Colonic mucosa (tissue), 4 donors: ENCODE measurements around the gene DNAI2. TPM values are rescaled to one million over a fixed set of nuclear protein-coding genes. Genes with fewer than 3 reads are reported as not detected.

Experiments
- DNase-seq: peaks from one replicate; pipeline ENCODE4 v3.0.0-alpha.2; 2020
- H3K27ac ChIP-seq: fragments of 200-600 bp; one replicate; pipeline ENCODE4 v1.8.0; 2021
- H3K27me3 ChIP-seq: fragments of 200-600 bp; one replicate; pipeline ENCODE4 v1.8.0; 2021
- H3K36me3 ChIP-seq: fragments of 200-600 bp; one replicate; pipeline ENCODE4 v1.8.0; 2021
- H3K4me1 ChIP-seq: fragments of 200-600 bp; one replicate; pipeline ENCODE4 v1.8.0; 2021; ENCODE audit warnings: mild to moderate bottlenecking
- H3K4me3 ChIP-seq: fragments of 200-600 bp; one replicate; pipeline ENCODE4 v1.8.0; 2021
- H3K9ac ChIP-seq, 2 donors: one replicate each; pipeline ENCODE4 v1.7.0; 2013; ENCODE audit warnings: control low read depth in 2 of 2, low read depth in 2 of 2, low read length in 2 of 2
- H3K9me3 ChIP-seq: fragments of 200-600 bp; one replicate; pipeline ENCODE4 v1.8.0; 2021
- intact Hi-C: fragments of 100-400 bp; cut with DNase I; formaldehyde crosslinking; loops from one replicate; pipeline ENCODE4 v1.14.1; 2022
- total RNA-seq, 2 donors: library from RNA; stranded (reverse); fragmentation: NEBNext Ultra II Directional in 1 of 2; extraction: Animal tissue kit (Norgen Biotek cat#: 25700) in 1 of 2; gene quantifications; one replicate each; pipeline ENCODE4 v1.2.1, GENCODE V29; 2021
- TF ChIP-seq, protein P1 (sequence below): fragments of 200-600 bp; IDR thresholded peaks from one replicate; pipeline ENCODE4 v1.8.0; 2022; ENCODE audit warnings: antibody characterized with exemption, mild to moderate bottlenecking
- donor health status: healthy.
- donor health status: DM: no; HTN: no; CAD: no.
- donor health status: DM: no; HTN: no; CAD: no.

DNAI2 gene
- total RNA-seq, 2 donors from 2014 or later, result not detected

DNA sequence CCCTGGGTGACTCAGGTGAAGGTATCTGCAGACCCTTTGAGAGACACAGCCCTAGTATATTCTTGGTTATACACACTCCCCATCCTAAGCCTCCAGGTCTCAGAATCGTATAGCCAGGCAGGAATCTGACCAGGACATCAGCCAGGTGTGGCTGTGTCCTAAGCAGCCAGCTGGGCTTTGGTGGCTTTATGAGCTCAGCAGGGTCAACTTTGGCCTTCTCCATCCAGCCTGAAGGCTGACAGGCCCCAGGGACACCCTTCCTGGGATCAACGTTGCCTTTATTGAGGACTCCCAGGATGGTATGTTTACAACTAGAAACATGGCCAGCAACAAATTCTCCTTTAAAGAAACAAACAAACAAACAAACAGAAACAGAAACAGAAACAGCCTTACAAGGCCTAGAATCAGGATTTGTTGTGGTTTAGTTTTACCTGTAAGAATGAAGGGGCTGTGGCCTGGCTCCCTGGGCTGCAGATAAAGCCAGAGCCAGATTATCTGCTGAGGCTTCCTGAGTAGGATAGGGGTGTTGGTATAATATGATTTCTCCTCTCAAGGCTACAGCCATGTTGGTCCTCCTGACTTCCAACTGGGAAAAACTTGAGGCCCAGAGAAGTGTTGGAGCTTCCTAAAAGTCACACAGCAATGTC is 60.5 kb downstream of the DNAI2 start:
- H3K27ac ChIP-seq, result no peak overlapping the region
- no peaks in the 10 kb centered on the region for H3K36me3 ChIP-seq
- intact Hi-C loops, result no loop called here
- no peak overlapping the region for H3K4me3 ChIP-seq
- no peaks in the 10 kb centered on the region for H3K27me3 ChIP-seq
- H3K9me3 ChIP-seq, result no peaks in the 10 kb centered on the region
- TF ChIP-seq, protein P1, sequence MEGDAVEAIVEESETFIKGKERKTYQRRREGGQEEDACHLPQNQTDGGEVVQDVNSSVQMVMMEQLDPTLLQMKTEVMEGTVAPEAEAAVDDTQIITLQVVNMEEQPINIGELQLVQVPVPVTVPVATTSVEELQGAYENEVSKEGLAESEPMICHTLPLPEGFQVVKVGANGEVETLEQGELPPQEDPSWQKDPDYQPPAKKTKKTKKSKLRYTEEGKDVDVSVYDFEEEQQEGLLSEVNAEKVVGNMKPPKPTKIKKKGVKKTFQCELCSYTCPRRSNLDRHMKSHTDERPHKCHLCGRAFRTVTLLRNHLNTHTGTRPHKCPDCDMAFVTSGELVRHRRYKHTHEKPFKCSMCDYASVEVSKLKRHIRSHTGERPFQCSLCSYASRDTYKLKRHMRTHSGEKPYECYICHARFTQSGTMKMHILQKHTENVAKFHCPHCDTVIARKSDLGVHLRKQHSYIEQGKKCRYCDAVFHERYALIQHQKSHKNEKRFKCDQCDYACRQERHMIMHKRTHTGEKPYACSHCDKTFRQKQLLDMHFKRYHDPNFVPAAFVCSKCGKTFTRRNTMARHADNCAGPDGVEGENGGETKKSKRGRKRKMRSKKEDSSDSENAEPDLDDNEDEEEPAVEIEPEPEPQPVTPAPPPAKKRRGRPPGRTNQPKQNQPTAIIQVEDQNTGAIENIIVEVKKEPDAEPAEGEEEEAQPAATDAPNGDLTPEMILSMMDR, result no peak
- H3K4me1 ChIP-seq, result no peaks in the 10 kb centered on the region
- H3K9ac ChIP-seq, result no peak overlapping the region
- no peak for DNase-seq

DNA sequence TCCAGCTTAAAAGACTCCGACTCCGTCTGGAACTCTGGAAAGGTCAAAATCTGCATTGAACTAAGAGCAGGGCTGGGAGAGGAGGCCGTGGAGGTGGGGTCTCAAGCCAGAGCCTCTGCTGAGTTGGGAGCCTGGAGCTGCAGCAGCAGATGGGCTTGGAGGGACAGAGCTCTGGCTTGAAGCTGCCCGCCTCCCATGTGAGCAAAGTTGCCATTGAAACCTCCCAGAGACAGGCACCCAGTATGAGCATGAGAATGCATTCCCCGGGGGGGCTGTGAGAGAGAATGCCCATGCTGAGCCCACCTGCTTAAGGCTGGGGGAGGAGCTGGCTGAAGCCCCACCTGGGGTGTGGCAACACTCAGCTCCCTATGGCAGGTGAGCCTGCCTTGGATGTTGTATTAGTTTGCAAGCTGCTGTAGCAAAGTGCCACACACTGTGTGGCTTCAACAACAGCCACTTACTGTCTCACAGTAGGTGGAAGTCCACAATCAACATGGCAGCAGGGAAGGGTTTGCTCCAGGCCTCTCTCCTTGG is 61.6 kb downstream of the DNAI2 start:
- TF ChIP-seq, protein P1, result no peak
- Histone ChIP-seq H3K27me3 (no peaks in the 10 kb centered on the region), H3K27ac (no peak overlapping the region), H3K9me3 (no peaks in the 10 kb centered on the region), H3K4me1 (no peaks in the 10 kb centered on the region), H3K36me3 (no peaks in the 10 kb centered on the region), H3K9ac (no peak overlapping the region), H3K4me3 (no peak overlapping the region)
- intact Hi-C loops, result no loop called here
- DNase-seq, result no peak

DNA sequence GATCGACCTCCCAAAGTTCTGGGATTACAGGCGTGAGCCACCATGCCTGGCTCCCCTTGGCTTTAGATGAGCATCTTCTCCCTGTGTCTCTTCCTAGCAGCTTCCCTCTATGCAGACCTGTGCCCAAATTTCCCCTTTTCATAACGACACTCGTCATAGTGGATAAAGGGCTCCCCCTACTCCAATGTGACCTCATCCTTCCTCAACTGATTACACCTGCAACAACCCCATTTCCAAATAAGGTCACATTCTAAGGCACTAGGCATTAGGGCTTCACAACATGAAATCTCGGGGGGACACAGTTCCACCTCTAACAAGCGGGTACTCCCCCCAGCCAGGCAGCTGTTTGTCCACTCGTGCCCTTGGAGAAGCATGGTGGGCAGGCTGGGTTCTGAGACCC is 62.3 kb downstream of the DNAI2 start:
- H3K9ac ChIP-seq, result no peak overlapping the region
- intact Hi-C loops, result no loop called here
- H3K9me3 ChIP-seq, result no peaks in the 10 kb centered on the region
- no peaks in the 10 kb centered on the region for H3K36me3 ChIP-seq
- TF ChIP-seq, protein P1, result no peak
- no peak overlapping the region for H3K27ac ChIP-seq
- H3K27me3 ChIP-seq, result no peaks in the 10 kb centered on the region
- H3K4me1 ChIP-seq, result no peaks in the 10 kb centered on the region
- no peak overlapping the region for H3K4me3 ChIP-seq
- DNase-seq, result no peak

DNA sequence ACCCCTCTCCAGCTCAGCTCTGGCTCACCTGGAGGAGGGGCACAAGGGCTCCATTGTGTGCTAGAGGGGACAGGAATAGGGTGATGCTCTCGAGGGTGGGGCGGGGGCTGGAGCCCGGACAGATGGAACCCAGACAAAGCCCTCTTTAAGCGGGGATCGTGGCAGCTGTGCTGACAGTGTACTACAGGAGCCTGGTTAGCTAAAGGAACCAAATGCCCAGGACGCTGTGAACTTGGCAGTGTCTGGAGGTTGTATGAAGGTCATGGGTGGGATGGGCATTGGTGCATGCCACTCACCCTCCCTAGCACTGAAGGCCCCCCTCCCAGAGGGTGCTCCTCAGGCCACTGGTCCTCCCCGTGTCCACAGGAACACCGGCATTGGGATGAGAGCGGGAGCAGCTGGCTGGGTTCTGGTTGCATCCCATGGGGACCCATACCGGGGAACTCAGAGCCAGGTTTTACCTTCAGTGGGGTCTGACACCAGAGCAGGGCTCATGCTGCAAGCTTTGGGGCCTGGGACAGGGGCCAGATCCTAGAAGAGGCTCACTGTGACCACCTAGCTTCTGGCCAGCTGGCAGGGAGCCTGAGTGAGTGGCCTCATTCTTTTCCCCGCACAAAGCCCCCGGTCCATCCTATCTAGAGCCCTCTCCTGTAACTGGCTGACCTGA is 63.9 kb downstream of the DNAI2 start:
- Histone ChIP-seq H3K27ac (no peak overlapping the region), H3K9ac (no peak overlapping the region), H3K4me3 (no peak overlapping the region), H3K9me3 (no peaks in the 10 kb centered on the region), H3K4me1 (no peaks in the 10 kb centered on the region), H3K27me3 (no peaks in the 10 kb centered on the region), H3K36me3 (no peaks in the 10 kb centered on the region)
- DNase-seq, result no peak
- intact Hi-C loops, result no loop called here
- TF ChIP-seq, protein P1, result no peak

DNA sequence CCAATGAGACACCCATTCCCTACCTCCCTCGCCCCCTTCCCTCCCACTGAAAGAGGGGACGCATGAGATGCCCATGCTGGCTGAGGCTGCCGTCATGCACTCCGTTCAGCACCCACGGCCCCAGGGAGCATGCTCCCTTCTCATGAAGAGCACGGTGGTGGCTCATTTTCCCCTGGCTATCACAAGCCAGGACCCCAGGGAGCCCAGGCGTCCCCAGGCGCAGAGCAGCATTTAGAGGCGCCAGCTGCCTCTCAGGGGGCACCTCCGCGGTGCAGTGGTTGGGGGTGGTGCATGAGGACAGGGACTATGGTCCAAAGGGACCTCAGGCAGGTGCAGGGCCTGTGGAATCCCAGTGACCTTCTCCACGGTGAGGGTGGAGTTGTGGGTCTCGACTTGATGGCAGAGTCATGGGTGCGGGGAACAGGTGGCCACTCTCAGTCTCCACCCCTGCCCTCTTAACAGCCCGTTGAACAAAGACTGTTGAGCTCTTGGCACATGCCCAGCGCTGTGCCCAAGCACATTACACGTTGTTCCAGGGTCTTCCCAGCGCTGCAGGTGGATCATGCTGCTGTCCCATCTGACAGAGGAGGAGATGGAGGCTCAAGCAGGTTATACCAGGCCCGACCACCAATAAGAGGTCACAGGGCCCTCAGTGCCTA is 65.6 kb downstream of the DNAI2 start:
- Histone ChIP-seq H3K36me3 (no peaks in the 10 kb centered on the region), H3K9ac (no peak overlapping the region), H3K27ac (no peak overlapping the region), H3K4me1 (no peaks in the 10 kb centered on the region), H3K4me3 (no peak overlapping the region), H3K9me3 (no peaks in the 10 kb centered on the region), H3K27me3 (no peaks in the 10 kb centered on the region)
- TF ChIP-seq, protein P1, result no peak
- no peak for DNase-seq
- intact Hi-C loops, result no loop called here
